ENCODE measurements around the gene ITGB1. TPM values are rescaled to one million over a fixed set of nuclear protein-coding genes. Genes with fewer than 3 reads are reported as not detected.

ITGB1 gene
- total and polyA plus RNA-seq, 9 of the 15 experiments (the other 6 are each of a cell fraction or from before 2014, with no cell fraction given) = 40.2 to 194 (median 155) TPM

DNA sequence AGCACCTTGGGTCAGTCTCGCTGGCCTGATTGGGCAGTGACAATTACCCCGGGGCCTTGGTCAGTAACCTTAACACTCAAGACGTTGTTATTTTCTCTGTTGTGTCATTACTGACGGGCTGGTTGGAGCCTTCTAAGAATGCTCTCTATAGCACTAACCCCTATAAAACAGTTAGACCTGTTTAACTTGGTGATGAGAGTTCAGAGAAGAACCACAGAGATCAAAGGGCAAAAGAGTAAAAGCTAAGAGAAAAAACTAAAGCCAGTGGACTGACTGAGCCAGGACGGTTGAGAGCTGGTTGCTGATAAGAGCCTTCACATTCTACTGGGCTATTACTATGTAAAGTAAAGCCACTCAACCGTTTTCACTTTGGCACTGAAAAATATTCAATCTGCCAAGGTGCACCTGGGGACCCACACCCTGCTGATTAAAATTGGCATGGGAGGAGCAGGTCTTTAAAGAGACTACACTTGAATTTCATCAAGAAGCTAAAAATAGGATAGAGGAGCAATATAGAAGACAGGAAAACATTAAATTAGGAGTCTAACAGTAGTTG is 13.6 kb upstream of the ITGB1 start (continued):
- TF ChIP-seq RBM34 (IDR thresholded peaks at IDR 0.05; ENCODE audit: borderline replicate concordance, insufficient read depth, low read length) (no peak), HNRNPUL1 (IDR thresholded peaks at IDR 0.05; ENCODE audit: low read length) (no peak), CEBPG (CRISPR knock-in tag; IDR thresholded peaks at IDR 0.05) (no peak), CEBPG (tag; conservative IDR thresholded peaks at IDR 0.05 in 1 of 2, IDR thresholded peaks at IDR 0.05 in 1 of 2) (no peak), MCM7 (IDR thresholded peaks at IDR 0.05) (no peak), XRCC5 (IDR thresholded peaks at IDR 0.05; ENCODE audit: low read depth, low read length) (no peak), RBFOX2 (IDR thresholded peaks at IDR 0.05; ENCODE audit: low read depth, low read length) (no peak), NCOA1 (IDR thresholded peaks at IDR 0.05; ENCODE audit: low read depth) (peak; percentile 37; the same call in 1 of the 2 replicates), NCOA6 (IDR thresholded peaks at IDR 0.05) (no peak), KLF6 (CRISPR knock-in tag; IDR thresholded peaks at IDR 0.05; ENCODE audit: borderline replicate concordance) (no peak), SAFB2 (IDR thresholded peaks at IDR 0.05; ENCODE audit: borderline replicate concordance, low read depth, low read length, severe bottlenecking) (no peak), SMAD3 (CRISPR knock-in tag; conservative IDR thresholded peaks at IDR 0.05) (no peak), FOXP1 (CRISPR knock-in tag; IDR thresholded peaks at IDR 0.05) (no peak), ZNF79 (CRISPR knock-in tag; IDR thresholded peaks at IDR 0.05; ENCODE audit: low read depth) (no peak), HIVEP1 (CRISPR knock-in tag; IDR thresholded peaks at IDR 0.05) (no peak), HNRNPLL (IDR thresholded peaks at IDR 0.05; ENCODE audit: low read depth, low read length, poor library complexity, severe bottlenecking) (no peak), PHF20 (IDR thresholded peaks at IDR 0.05; ENCODE audit: partially characterized antibody) (no peak)
- TF ChIP-seq, protein P1, sequence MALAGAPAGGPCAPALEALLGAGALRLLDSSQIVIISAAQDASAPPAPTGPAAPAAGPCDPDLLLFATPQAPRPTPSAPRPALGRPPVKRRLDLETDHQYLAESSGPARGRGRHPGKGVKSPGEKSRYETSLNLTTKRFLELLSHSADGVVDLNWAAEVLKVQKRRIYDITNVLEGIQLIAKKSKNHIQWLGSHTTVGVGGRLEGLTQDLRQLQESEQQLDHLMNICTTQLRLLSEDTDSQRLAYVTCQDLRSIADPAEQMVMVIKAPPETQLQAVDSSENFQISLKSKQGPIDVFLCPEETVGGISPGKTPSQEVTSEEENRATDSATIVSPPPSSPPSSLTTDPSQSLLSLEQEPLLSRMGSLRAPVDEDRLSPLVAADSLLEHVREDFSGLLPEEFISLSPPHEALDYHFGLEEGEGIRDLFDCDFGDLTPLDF (CRISPR knock-in tag; IDR thresholded peaks at IDR 0.05) = no peak
- TF ChIP-seq, protein P2, sequence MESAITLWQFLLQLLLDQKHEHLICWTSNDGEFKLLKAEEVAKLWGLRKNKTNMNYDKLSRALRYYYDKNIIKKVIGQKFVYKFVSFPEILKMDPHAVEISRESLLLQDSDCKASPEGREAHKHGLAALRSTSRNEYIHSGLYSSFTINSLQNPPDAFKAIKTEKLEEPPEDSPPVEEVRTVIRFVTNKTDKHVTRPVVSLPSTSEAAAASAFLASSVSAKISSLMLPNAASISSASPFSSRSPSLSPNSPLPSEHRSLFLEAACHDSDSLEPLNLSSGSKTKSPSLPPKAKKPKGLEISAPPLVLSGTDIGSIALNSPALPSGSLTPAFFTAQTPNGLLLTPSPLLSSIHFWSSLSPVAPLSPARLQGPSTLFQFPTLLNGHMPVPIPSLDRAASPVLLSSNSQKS (CRISPR knock-in tag; IDR thresholded peaks at IDR 0.05) = no peak
- TF ChIP-seq, protein P3, sequence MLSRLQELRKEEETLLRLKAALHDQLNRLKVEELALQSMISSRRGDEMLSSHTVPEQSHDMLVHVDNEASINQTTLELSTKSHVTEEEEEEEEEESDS (CRISPR knock-in tag; IDR thresholded peaks at IDR 0.05) = no peak
- TF ChIP-seq, protein P4, sequence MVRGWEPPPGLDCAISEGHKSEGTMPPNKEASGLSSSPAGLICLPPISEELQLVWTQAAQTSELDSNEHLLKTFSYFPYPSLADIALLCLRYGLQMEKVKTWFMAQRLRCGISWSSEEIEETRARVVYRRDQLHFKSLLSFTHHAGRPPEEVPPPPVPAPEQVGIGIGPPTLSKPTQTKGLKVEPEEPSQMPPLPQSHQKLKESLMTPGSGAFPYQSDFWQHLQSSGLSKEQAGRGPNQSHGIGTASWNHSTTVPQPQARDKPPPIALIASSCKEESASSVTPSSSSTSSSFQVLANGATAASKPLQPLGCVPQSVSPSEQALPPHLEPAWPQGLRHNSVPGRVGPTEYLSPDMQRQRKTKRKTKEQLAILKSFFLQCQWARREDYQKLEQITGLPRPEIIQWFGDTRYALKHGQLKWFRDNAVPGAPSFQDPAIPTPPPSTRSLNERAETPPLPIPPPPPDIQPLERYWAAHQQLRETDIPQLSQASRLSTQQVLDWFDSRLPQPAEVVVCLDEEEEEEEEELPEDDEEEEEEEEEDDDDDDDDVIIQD (CRISPR knock-in tag; IDR thresholded peaks at IDR 0.05) = no peak
- TF ChIP-seq, protein P5, sequence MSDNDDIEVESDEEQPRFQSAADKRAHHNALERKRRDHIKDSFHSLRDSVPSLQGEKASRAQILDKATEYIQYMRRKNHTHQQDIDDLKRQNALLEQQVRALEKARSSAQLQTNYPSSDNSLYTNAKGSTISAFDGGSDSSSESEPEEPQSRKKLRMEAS (CRISPR knock-in tag; IDR thresholded peaks at IDR 0.05) = no peak
- TF ChIP-seq, protein P6, sequence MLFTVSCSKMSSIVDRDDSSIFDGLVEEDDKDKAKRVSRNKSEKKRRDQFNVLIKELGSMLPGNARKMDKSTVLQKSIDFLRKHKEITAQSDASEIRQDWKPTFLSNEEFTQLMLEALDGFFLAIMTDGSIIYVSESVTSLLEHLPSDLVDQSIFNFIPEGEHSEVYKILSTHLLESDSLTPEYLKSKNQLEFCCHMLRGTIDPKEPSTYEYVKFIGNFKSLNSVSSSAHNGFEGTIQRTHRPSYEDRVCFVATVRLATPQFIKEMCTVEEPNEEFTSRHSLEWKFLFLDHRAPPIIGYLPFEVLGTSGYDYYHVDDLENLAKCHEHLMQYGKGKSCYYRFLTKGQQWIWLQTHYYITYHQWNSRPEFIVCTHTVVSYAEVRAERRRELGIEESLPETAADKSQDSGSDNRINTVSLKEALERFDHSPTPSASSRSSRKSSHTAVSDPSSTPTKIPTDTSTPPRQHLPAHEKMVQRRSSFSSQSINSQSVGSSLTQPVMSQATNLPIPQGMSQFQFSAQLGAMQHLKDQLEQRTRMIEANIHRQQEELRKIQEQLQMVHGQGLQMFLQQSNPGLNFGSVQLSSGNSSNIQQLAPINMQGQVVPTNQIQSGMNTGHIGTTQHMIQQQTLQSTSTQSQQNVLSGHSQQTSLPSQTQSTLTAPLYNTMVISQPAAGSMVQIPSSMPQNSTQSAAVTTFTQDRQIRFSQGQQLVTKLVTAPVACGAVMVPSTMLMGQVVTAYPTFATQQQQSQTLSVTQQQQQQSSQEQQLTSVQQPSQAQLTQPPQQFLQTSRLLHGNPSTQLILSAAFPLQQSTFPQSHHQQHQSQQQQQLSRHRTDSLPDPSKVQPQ (CRISPR knock-in tag; IDR thresholded peaks at IDR 0.05; ENCODE audit: borderline replicate concordance) = no peak
